PC-3 (cell line): ENCODE measurements around the gene DGKB. TPM values are rescaled to one million over a fixed set of nuclear protein-coding genes. Genes with fewer than 3 reads are reported as not detected.

Experiments
- ATAC-seq: fragments of 200-7000 bp; cut with Tn5 transposase; 2 replicates; pipeline ENCODE4 v1.9.1; 2020; ENCODE audit warnings: mild to moderate bottlenecking, moderate library complexity
- BruUV-seq: library from RNA; stranded (reverse); fragments of 400-500 nt; replicated peaks from 2 replicates; lab custom pipeline; 2021; lab: Mats Ljungman, UMichigan
- CTCF ChIA-PET: fragments of 300-600 bp; sonication (Branson Sonifier 250); formaldehyde crosslinking; loops from one replicate; lab custom pipeline; 2022; ENCODE audit warnings: antibody characterized with exemption; lab: Charles Lee
- POLR2A ChIA-PET: fragments of 300-600 bp; sonication (Branson Sonifier 250); formaldehyde crosslinking; loops from one replicate; lab custom pipeline; 2022; ENCODE audit warnings: antibody characterized with exemption; ENCODE audit not compliant: unreplicated experiment; lab: Charles Lee
- DNase-seq: peaks from one replicate; pipeline ENCODE4 v3.0.0-alpha.2; 2015
- H2AFZ ChIP-seq: fragments of 300-600 bp; sonication (generic); 2 replicates; pipeline ENCODE4 v1.6.0; 2016; ENCODE audit warnings: antibody characterized with exemption, low read length
- H3F3A ChIP-seq: fragments of 300-600 bp; sonication (generic); one replicate; pipeline ENCODE4 v1.6.0; 2017; ENCODE audit warnings: antibody characterized with exemption, low read length, control low read depth, mild to moderate bottlenecking; ENCODE audit not compliant: unreplicated experiment
- H3K27ac ChIP-seq: fragments of 300-600 bp; sonication (generic); 2 replicates; pipeline ENCODE4 v1.5.1; 2016; ENCODE audit warnings: mild to moderate bottlenecking, low read length
- H3K27me3 ChIP-seq: fragments of 300-600 bp; sonication (generic); 2 replicates; pipeline ENCODE4 v1.6.1; 2016; ENCODE audit warnings: low read length, mixed read lengths
- H3K36me3 ChIP-seq: fragments of 300-600 bp; sonication (generic); 2 replicates; pipeline ENCODE4 v1.6.1; 2016; ENCODE audit warnings: low read depth, mixed run types, low read length, mixed read lengths
- H3K4me1 ChIP-seq: fragments of 300-600 bp; sonication (generic); 2 replicates; pipeline ENCODE4 v1.5.1; 2016; ENCODE audit warnings: low read length; ENCODE audit not compliant: insufficient read depth
- H3K4me2 ChIP-seq: fragments of 300-600 bp; sonication (generic); 2 replicates; pipeline ENCODE4 v1.6.0; 2016; ENCODE audit warnings: low read length
- H3K4me3 ChIP-seq: fragments of 300-600 bp; sonication (generic); 2 replicates; pipeline ENCODE4 v1.5.1; 2016; ENCODE audit warnings: mild to moderate bottlenecking, low read length, mixed read lengths
- H3K79me2 ChIP-seq: fragments of 300-600 bp; sonication (generic); 2 replicates; pipeline ENCODE4 v1.6.1; 2017; ENCODE audit warnings: low read length, mixed read lengths
- H3K9ac ChIP-seq: fragments of 300-600 bp; sonication (generic); 2 replicates; pipeline ENCODE4 v1.6.0; 2016; ENCODE audit warnings: mild to moderate bottlenecking, low read length
- H3K9me2 ChIP-seq: fragments of 300-600 bp; sonication (generic); replicated peaks from 2 replicates; pipeline ENCODE4 v1.6.1; 2016; ENCODE audit warnings: mixed run types, low read length, mixed read lengths
- H3K9me3 ChIP-seq: fragments of 300-600 bp; sonication (generic); 2 replicates; pipeline ENCODE4 v1.6.1; 2016; ENCODE audit warnings: low read length, mixed read lengths
- H4K20me1 ChIP-seq: fragments of 300-600 bp; sonication (generic); 2 replicates; pipeline ENCODE4 v1.6.1; 2016; ENCODE audit warnings: low read length, mixed read lengths
- EZH2 ChIP-seq: fragments of 300-600 bp; sonication (generic); IDR thresholded peaks from one replicate; pipeline ENCODE4 v1.6.1; 2017; ENCODE audit warnings: antibody characterized with exemption, mild to moderate bottlenecking, low read length; ENCODE audit not compliant: unreplicated experiment
- EZH2phosphoT487 ChIP-seq: fragments of 300-600 bp; sonication (generic); IDR thresholded peaks from 2 replicates; pipeline ENCODE4 v1.6.1; 2018; ENCODE audit warnings: mild to moderate bottlenecking, antibody characterized with exemption, low read length, borderline replicate concordance
- intact Hi-C: fragments of 100-400 bp; cut with micrococcal nuclease; formaldehyde crosslinking; loops from 2 replicates; pipeline ENCODE4 v1.9.0; 2023
- total RNA-seq: library from RNA; depleted of rRNA; stranded (reverse); fragments of >200 nt; gene quantifications from 2 replicates; pipeline ENCODE4 v1.2.3, GENCODE V29; 2014
- TF ChIP-seq, protein P1 (sequence below): fragments of 300-600 bp; sonication (generic); conservative IDR thresholded peaks from 2 replicates; pipeline ENCODE4 v1.5.1; 2017; ENCODE audit warnings: antibody characterized with exemption, low read depth, mild to moderate bottlenecking, low read length

DGKB gene
- total RNA-seq, 1 experiment from 2014 or later = 0.15 TPM

DNA sequence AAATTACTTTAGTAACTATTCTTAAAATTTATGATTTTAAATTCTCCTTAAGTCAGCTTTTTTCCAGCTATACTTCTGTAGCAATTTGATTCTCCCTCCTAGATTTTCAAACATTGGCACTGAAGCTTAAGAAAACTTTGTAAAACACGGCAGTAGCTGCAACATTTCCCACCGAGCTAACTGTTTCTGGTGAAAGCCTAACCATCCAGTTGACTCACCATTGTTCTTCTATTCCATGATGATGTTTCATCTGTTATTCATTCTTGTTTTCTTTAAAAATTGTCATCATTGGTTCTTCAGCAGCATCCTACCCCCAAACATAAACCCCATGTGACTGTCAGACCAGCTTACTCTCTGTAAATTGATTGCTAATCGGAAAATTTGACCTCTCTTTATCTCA is 312.3 kb downstream of the DGKB start:
- no TSS peak for BruUV-seq
- H3K4me3 ChIP-seq = no peak overlapping the region
- no peak overlapping the region for H2AFZ ChIP-seq
- H3K4me1 ChIP-seq = 0 out of 2 replicates have a peak, but pooled peaks cover 4% of the 10 kb centered on the region
- no peak overlapping the region for H3K27ac ChIP-seq
- intact Hi-C loops = no loop called here
- 0 out of 2 replicates have a peak, but pooled peaks cover 3% of the 10 kb centered on the region for H3K36me3 ChIP-seq
- no peaks in the 10 kb centered on the region for H3F3A ChIP-seq
- H3K4me2 ChIP-seq = no peak overlapping the region
- no peaks in the 10 kb centered on the region for H4K20me1 ChIP-seq
- POLR2A ChIA-PET = no interaction called here
- no peaks in the 10 kb centered on the region for H3K9me2 ChIP-seq
- no peak overlapping the region for H3K9ac ChIP-seq
- ATAC-seq = no peak
- CTCF ChIA-PET = no interaction called here
- TF ChIP-seq EZH2 (no peak), EZH2phosphoT487 (no peak)
- TF ChIP-seq, protein P1, sequence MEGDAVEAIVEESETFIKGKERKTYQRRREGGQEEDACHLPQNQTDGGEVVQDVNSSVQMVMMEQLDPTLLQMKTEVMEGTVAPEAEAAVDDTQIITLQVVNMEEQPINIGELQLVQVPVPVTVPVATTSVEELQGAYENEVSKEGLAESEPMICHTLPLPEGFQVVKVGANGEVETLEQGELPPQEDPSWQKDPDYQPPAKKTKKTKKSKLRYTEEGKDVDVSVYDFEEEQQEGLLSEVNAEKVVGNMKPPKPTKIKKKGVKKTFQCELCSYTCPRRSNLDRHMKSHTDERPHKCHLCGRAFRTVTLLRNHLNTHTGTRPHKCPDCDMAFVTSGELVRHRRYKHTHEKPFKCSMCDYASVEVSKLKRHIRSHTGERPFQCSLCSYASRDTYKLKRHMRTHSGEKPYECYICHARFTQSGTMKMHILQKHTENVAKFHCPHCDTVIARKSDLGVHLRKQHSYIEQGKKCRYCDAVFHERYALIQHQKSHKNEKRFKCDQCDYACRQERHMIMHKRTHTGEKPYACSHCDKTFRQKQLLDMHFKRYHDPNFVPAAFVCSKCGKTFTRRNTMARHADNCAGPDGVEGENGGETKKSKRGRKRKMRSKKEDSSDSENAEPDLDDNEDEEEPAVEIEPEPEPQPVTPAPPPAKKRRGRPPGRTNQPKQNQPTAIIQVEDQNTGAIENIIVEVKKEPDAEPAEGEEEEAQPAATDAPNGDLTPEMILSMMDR = no peak
- peaks cover 10% of the 10 kb centered on the region; the same call in 1 of the 2 replicates for H3K9me3 ChIP-seq
- H3K27me3 ChIP-seq = no peaks in the 10 kb centered on the region
- no peaks in the 10 kb centered on the region for H3K79me2 ChIP-seq
- no peak for DNase-seq

DNA sequence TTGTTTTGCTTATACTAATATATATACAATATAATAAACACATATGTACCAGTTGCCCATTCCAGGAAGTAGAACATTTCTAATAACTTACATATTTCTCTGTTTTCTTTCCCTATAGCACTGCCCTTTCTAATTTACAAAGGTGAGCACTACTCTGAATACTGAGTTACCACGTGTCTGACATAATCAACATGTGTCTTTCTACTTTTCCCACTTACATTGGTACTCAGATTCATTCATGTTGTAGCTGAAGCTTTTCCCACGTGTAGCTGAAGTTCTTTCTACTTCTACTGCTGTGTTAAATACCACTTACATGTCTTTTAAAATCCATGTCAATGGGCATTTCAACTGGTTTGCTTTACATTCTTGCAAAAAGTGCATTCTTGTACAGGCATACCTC is 317.3 kb downstream of the DGKB start:
- H3F3A ChIP-seq = no peaks in the 10 kb centered on the region
- BruUV-seq = no TSS peak
- ATAC-seq = no peak
- intact Hi-C loops = no loop called here
- 0 out of 2 replicates have a peak, but pooled peaks cover 3% of the 10 kb centered on the region for H3K36me3 ChIP-seq
- H3K27ac ChIP-seq = no peak overlapping the region
- TF ChIP-seq, protein P1 = no peak
- no peak for TF ChIP-seq EZH2phosphoT487
- TF ChIP-seq EZH2 = no peak
- no peaks in the 10 kb centered on the region for H3K79me2 ChIP-seq
- H4K20me1 ChIP-seq = no peaks in the 10 kb centered on the region
- POLR2A ChIA-PET = no interaction called here
- peaks cover 8% of the 10 kb centered on the region for H3K4me1 ChIP-seq
- CTCF ChIA-PET = no interaction called here
- H3K4me2 ChIP-seq = no peak overlapping the region
- no peak overlapping the region for H3K4me3 ChIP-seq
- H2AFZ ChIP-seq = no peak overlapping the region
- DNase-seq = no peak
- no peaks in the 10 kb centered on the region for H3K9me2 ChIP-seq
- peaks cover 11% of the 10 kb centered on the region; the same call in 1 of the 2 replicates for H3K9me3 ChIP-seq
- H3K27me3 ChIP-seq = no peaks in the 10 kb centered on the region
- H3K9ac ChIP-seq = no peak overlapping the region

DNA sequence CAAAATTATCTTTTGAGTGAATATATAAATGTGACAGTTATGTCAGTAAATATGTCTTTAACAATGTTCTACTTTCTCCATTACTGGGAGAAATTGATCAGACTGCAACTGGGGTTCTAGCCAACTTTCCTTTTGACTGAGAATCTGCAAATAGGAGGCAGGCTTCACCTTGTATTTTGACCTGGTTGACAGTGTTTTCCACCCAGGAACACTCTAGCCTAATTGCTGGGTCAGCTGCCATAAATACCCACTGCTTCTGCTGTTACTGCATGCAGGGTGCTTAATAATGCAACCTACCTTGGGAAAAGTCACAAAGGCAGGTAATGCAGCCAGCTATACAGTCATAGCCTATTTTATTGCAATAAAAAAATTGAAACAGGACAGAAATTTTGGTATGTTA is 319.0 kb downstream of the DGKB start:
- no peak overlapping the region for H3K4me3 ChIP-seq
- H3K27me3 ChIP-seq = no peaks in the 10 kb centered on the region
- H3K27ac ChIP-seq = no peak overlapping the region
- ChIA-PET POLR2A (no interaction called here), CTCF (no interaction called here)
- no peaks in the 10 kb centered on the region for H4K20me1 ChIP-seq
- 0 out of 2 replicates have a peak, but pooled peaks cover 3% of the 10 kb centered on the region for H3K36me3 ChIP-seq
- no peak overlapping the region for H3K9ac ChIP-seq
- H3K9me3 ChIP-seq = peaks cover 11% of the 10 kb centered on the region; the same call in 1 of the 2 replicates
- no TSS peak for BruUV-seq
- no peak for DNase-seq
- H2AFZ ChIP-seq = no peak overlapping the region
- ATAC-seq = no peak
- no peaks in the 10 kb centered on the region for H3F3A ChIP-seq
- no peaks in the 10 kb centered on the region for H3K79me2 ChIP-seq
- TF ChIP-seq, protein P1 = no peak
- TF ChIP-seq EZH2phosphoT487 = no peak
- intact Hi-C loops = no loop called here
- H3K4me2 ChIP-seq = no peak overlapping the region
- no peaks in the 10 kb centered on the region for H3K9me2 ChIP-seq
- H3K4me1 ChIP-seq = peaks cover 8% of the 10 kb centered on the region
